HL-60 (cell line): Measurements from ENCODE around the gene SRGAP2C.

Experiments
- DNase-seq, 2 experiments: peaks; one replicate each; pipeline ENCODE4 v3.0.0-alpha.2; 2010 to 2020; ENCODE audit warnings: low read depth in 1 of 2, low spot score in 1 of 2
- H3K27ac ChIP-seq: fragments of 250-450 bp; sonication (Bioruptor Pico); replicated peaks from 2 replicates; pipeline ENCODE4 v1.5.1; 2020; ENCODE audit warnings: mild to moderate bottlenecking, moderate library complexity
- H3K27me3 ChIP-seq: fragments of 250-450 bp; sonication (Bioruptor Pico); 2 replicates; pipeline ENCODE4 v1.5.1; 2021; ENCODE audit warnings: mild to moderate bottlenecking, moderate library complexity; ENCODE audit not compliant: insufficient read depth, poor library complexity, severe bottlenecking
- H3K4me3 ChIP-seq: replicated peaks from 2 replicates; pipeline ENCODE4 v1.5.1; 2011; ENCODE audit warnings: mild to moderate bottlenecking, control low read depth, low read length; ENCODE audit not compliant: insufficient read depth
- CTCF ChIP-seq: IDR thresholded peaks from one replicate; pipeline ENCODE4 v1.5.1; 2011; ENCODE audit warnings: low read length, control low read depth, inconsistent platforms; ENCODE audit not compliant: insufficient read depth
- GABPA ChIP-seq: IDR thresholded peaks from 2 replicates; pipeline ENCODE4 v1.6.1; 2012; ENCODE audit warnings: low read depth
- POLR2AphosphoS5 ChIP-seq: IDR thresholded peaks from 2 replicates; pipeline ENCODE4 v1.6.1; 2012; ENCODE audit warnings: low read depth
- REST ChIP-seq: IDR thresholded peaks from 2 replicates; pipeline ENCODE4 v1.6.1; 2012; ENCODE audit warnings: low read depth; ENCODE audit not compliant: insufficient replicate concordance
- SPI1 ChIP-seq: IDR thresholded peaks from 2 replicates; pipeline ENCODE4 v1.6.1; 2012; ENCODE audit warnings: low read depth, mild to moderate bottlenecking, borderline replicate concordance

The SRGAP2C gene

GRCh38 chr1:121440993-121441392, 256.2 kb downstream of the SRGAP2C start:
- DNase-seq = no peak
- H3K27me3 ChIP-seq = no peaks in the 10 kb centered on the region
- no peak overlapping the region for H3K27ac ChIP-seq
- TF ChIP-seq SPI1 (no peak), CTCF (no peak), REST (no peak), POLR2AphosphoS5 (no peak), GABPA (no peak)
- no peak overlapping the region for H3K4me3 ChIP-seq
